Tibial artery (tissue), 4 donors: ENCODE data around the gene RAG2.

Source experiments
- DNase-seq, 2 donors: peaks; one replicate each; pipeline ENCODE4 v3.0.0-alpha.2; 2019
- H3K27ac ChIP-seq, 2 donors: fragments of 200-600 bp; sonication (generic) in 1 of 2; 1 replicate in 1 of 2; 2 replicates in 1 of 2; pipeline ENCODE4 v1.5.1; 2018 to 2019; ENCODE audit warnings: mild to moderate bottlenecking in 1 of 2
- H3K27me3 ChIP-seq, 2 donors: fragments of 200-600 bp; sonication (generic) in 1 of 2; one replicate each; pipeline versions ENCODE4 v1.5.1 to v1.6.0; 2016 to 2019
- H3K36me3 ChIP-seq, 3 donors: fragments of 200-600 bp; sonication (generic) in 2 of 3; one replicate each; pipeline ENCODE4 v1.5.1; 2016 to 2019; ENCODE audit warnings: mild to moderate bottlenecking in 2 of 3
- H3K4me1 ChIP-seq, 4 donors: fragments of 200-600 bp; sonication (generic) in 2 of 4; 1 replicate in 3 of 4; 2 replicates in 1 of 4; pipeline ENCODE4 v1.5.1; 2016 to 2019
- H3K4me3 ChIP-seq, 2 donors: fragments of 200-600 bp; sonication (generic) in 1 of 2; 1 replicate in 1 of 2; 2 replicates in 1 of 2; pipeline ENCODE4 v1.5.1; 2018 to 2019; ENCODE audit warnings: mild to moderate bottlenecking in 2 of 2
- H3K9me3 ChIP-seq, 3 donors: fragments of 200-600 bp; sonication (generic) in 1 of 3; one replicate each; pipeline ENCODE4 v1.5.1; 2016 to 2019
- intact Hi-C: fragments of 100-400 bp; cut with DNase I; formaldehyde crosslinking; loops from one replicate; pipeline ENCODE4 v1.15.0; 2023; ENCODE audit warnings: low total_unique reads
- TF ChIP-seq, protein P1 (sequence below), 2 experiments: fragments of 200-600 bp in 1 of 2; fragments of 450-650 bp in 1 of 2; IDR thresholded peaks; one replicate each; pipeline ENCODE4 v1.5.1; 2017 to 2019; ENCODE audit warnings: antibody characterized with exemption in 2 of 2, mild to moderate bottlenecking in 1 of 2, moderate library complexity in 1 of 2

RAG2 gene

GRCh38 chr11:36588099-36588498, 9.9 kb downstream of the RAG2 start:
- H3K36me3 ChIP-seq: no peaks in the 10 kb centered on the region
- DNase-seq: no peak
- intact Hi-C loops: no loop called here
- TF ChIP-seq, protein P1, sequence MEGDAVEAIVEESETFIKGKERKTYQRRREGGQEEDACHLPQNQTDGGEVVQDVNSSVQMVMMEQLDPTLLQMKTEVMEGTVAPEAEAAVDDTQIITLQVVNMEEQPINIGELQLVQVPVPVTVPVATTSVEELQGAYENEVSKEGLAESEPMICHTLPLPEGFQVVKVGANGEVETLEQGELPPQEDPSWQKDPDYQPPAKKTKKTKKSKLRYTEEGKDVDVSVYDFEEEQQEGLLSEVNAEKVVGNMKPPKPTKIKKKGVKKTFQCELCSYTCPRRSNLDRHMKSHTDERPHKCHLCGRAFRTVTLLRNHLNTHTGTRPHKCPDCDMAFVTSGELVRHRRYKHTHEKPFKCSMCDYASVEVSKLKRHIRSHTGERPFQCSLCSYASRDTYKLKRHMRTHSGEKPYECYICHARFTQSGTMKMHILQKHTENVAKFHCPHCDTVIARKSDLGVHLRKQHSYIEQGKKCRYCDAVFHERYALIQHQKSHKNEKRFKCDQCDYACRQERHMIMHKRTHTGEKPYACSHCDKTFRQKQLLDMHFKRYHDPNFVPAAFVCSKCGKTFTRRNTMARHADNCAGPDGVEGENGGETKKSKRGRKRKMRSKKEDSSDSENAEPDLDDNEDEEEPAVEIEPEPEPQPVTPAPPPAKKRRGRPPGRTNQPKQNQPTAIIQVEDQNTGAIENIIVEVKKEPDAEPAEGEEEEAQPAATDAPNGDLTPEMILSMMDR (IDR thresholded peaks at IDR 0.05): no peak
- H3K4me1 ChIP-seq: no peaks in the 10 kb centered on the region
- no peaks in the 10 kb centered on the region for H3K9me3 ChIP-seq
- H3K27me3 ChIP-seq: no peaks in the 10 kb centered on the region
- H3K27ac ChIP-seq: no peak overlapping the region
- H3K4me3 ChIP-seq: no peak overlapping the region

DNA sequence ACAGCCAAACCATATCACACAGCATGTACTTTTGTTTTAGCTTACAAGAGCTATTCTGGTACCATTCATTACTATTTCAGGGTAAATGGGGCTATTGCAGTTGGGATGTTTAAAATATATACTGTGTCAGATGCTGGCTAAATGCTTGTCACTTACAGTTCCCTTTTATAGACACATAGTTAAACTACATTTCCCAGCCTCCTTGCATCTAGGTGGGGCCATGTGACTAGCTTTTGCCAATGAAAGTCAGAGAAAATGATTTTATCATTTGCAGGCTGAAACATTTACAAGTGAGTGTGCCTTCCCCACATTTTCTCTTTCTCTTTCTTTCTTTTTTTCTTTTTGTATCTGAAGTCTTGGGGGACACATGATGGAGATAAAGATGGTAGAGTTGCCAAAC, 11.5 kb downstream of the RAG2 start:
- Histone ChIP-seq H3K27ac (no peak overlapping the region), H3K4me1 (no peaks in the 10 kb centered on the region), H3K4me3 (no peak overlapping the region), H3K27me3 (no peaks in the 10 kb centered on the region), H3K9me3 (peaks cover 0 to 2% (median 0%) of the 10 kb centered on the region in 3 donors), H3K36me3 (no peaks in the 10 kb centered on the region)
- no peak for DNase-seq
- intact Hi-C loops: no loop called here
- TF ChIP-seq, protein P1 (IDR thresholded peaks at IDR 0.05): no peak

DNA sequence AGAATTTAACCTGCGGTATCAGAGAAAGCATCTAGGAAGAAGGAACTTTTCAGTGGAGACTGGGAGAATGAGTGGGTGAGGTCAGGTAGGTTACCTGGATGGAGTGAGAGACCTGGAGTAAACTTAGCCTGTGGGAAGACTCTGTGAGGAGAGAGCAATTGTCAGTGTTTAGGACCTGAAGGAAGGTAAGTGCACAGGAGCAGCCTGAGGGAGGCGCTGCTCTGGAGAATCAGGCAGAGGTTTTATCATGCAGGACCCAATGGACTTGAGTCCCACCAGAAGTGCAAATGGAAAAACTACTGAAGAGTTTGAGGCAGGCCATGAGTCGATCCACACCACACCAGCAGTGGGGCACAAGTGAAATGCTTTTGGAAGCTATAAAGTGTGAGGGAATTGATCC, 14.4 kb downstream of the RAG2 start:
- intact Hi-C loops: no loop called here
- H3K9me3 ChIP-seq: peaks cover 0 to 4% (median 0%) of the 10 kb centered on the region in 3 donors
- H3K4me3 ChIP-seq: no peak overlapping the region
- DNase-seq: no peak
- H3K4me1 ChIP-seq: peaks cover 0 to 4% (median 0%) of the 10 kb centered on the region in 4 donors
- TF ChIP-seq, protein P1 (IDR thresholded peaks at IDR 0.05): no peak
- H3K36me3 ChIP-seq: no peaks in the 10 kb centered on the region
- H3K27ac ChIP-seq: no peak overlapping the region
- H3K27me3 ChIP-seq: no peaks in the 10 kb centered on the region

- TF ChIP-seq, protein P1 (IDR thresholded peaks at IDR 0.05): no peak
- Histone ChIP-seq H3K27ac (no peak overlapping the region), H3K36me3 (no peaks in the 10 kb centered on the region), H3K4me3 (no peak overlapping the region), H3K9me3 (peaks cover 0 to 4% (median 0%) of the 10 kb centered on the region in 3 donors), H3K4me1 (peaks cover 0 to 24% (median 6%) of the 10 kb centered on the region in 4 donors), H3K27me3 (no peaks in the 10 kb centered on the region)
- intact Hi-C loops: no loop called here
- no peak for DNase-seq
These were observed 16.5 kb downstream of the RAG2 start for GRCh38 chr11:36581536-36581935.

DNA sequence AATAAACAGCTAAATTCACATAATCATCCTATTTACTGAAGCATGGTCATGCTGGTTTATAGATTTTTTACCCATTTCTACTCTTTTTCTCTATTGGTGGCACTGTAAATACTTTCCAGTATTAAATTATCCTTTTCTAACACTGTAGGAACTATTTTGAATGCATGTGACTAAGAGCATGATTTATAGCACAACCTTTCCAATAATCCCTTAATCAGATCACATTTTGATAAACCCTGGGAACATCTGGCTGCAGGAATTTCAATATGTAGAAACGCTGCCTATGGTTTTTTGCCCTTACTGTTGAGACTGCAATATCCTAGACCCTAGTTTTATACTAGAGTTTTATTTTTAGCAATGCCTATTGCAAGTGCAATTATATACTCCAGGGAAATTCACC, 19.6 kb downstream of the RAG2 start:
- no peak for DNase-seq
- intact Hi-C loops: no loop called here
- Histone ChIP-seq H3K27ac (no peak overlapping the region), H3K9me3 (peaks cover 0 to 4% (median 0%) of the 10 kb centered on the region in 3 donors), H3K4me3 (no peak overlapping the region), H3K36me3 (no peaks in the 10 kb centered on the region), H3K27me3 (no peaks in the 10 kb centered on the region), H3K4me1 (peaks cover 0 to 29% (median 6%) of the 10 kb centered on the region in 4 donors)
- TF ChIP-seq, protein P1 (IDR thresholded peaks at IDR 0.05): no peak

DNA sequence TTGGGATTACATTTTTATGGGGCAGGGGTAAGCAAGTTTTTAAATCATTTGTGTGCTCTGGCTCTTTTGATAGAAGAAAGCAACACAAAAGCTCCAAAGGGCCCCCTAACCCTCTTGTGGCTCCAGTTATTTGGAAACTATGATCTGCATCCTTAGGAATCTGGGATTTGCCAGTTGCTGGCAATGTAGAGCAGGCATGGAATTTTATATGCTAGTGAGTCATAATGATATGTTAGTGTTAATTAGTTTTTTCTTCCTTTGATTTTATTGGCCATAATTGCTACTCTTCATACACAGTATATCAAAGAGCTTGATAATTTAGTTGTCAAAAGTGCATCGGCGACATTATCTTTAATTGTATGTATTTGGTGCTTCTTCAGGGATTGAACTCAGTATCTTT, 20.2 kb downstream of the RAG2 start:
- TF ChIP-seq, protein P1 (IDR thresholded peaks at IDR 0.05): no peak
- H3K36me3 ChIP-seq: no peaks in the 10 kb centered on the region
- no peak for DNase-seq

More for the DNA sequence above, 20.2 kb downstream of the RAG2 start:
- Histone ChIP-seq H3K4me3 (no peak overlapping the region), H3K4me1 (peaks cover 0 to 29% (median 6%) of the 10 kb centered on the region in 4 donors), H3K27ac (peak overlapping the region in 1 of 2 donors; percentile 54), H3K9me3 (peaks cover 0 to 4% (median 0%) of the 10 kb centered on the region in 3 donors), H3K27me3 (no peaks in the 10 kb centered on the region)
- intact Hi-C loops: no loop called here
